Measurements from ENCODE around the gene ZCCHC17. TPM values are rescaled to one million over a fixed set of nuclear protein-coding genes. Genes with fewer than 3 reads are reported as not detected.

ZCCHC17 gene
- total RNA-seq, 1 donor from 2014 or later: 10.4 TPM

DNA sequence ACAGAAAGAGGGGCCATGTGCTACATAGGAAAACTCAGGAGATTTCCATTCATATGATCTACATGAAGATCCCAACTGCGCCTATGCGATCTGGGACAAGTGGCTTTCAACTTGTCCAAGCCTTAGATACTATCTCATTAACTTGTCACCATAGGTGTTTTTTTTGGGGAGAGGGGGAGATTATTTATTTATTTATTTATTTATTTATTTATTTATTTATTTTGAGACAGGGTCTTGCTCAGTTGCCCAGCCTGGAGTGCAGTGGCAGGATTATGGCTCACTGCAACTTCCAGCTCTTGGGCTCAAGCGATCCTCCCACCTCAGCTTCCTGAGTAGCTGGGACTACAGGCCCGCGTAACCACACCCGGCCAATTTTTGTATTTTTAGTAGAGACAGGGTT lies 64.8 kb downstream of the ZCCHC17 start:
- intact Hi-C loops (cut with DNase I): no loop called here
- DNase-seq (ENCODE audit: missing footprints) (no peak), ATAC-seq (no peak)

DNA sequence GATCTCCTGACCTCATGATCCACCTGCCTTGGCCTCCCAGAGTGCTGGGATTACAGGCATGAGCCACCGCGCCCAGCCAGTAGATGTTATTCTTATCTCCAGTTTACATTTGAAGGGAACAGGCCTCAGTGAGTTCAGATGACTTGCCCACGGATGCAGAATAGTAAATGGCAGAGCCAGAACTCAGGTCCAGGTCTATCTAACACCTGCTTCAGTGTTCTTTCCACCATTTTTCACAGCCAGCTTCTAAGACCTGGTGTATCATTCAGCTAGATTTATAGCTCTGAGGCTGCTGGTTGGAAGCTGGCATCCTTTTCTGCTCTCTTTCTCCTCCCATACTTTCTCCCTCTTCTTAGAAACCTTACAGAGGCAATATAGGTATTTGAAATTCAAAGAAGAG lies 65.2 kb downstream of the ZCCHC17 start:
- no peak for DNase-seq (ENCODE audit: missing footprints)
- ATAC-seq: no peak
- intact Hi-C loops (cut with DNase I): no loop called here

- DNase-seq (ENCODE audit: missing footprints) (no peak), ATAC-seq (no peak)
- intact Hi-C loops (cut with DNase I): loop anchor here (5.0 kb wide), 1 partner anchor 48 kb away; the partner anchor contains the start of gene SERINC2
Measured at GRCh38 chr1:31364561-31365250, 67.9 kb downstream of the ZCCHC17 start.

GRCh38 chr1:31366796-31367195 lies 70.0 kb downstream of the ZCCHC17 start:
- intact Hi-C loops (cut with DNase I): loop anchor here (5.0 kb wide), 1 partner anchor 46 kb away; the partner anchor contains the start of gene SERINC2
- DNase-seq (ENCODE audit: missing footprints): no peak
- ATAC-seq: no peak

GRCh38 chr1:31368611-31369107 lies 71.8 kb downstream of the ZCCHC17 start:
- ATAC-seq (peak; percentile 55), DNase-seq (ENCODE audit: missing footprints) (no peak)

DNA sequence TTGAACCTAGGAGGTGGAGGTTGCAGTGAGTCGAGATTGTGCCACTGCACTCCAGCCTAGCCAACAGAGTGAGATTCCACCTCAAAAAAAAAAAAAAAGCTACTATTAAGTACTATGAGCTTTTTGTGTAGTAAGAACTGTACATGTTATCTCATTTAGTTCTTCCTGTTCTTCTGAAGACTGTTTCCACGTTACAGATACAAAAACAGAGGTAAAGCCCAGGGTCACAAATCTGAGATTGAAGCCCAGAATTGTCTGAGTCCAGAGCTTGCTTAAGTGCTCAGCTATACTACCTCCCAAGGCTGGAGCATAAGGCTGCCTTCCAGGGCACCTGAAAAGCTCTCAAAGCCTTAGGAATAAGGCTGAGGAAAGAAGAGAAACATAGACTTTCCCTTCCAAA lies 73.2 kb downstream of the ZCCHC17 start:
- intact Hi-C loops (cut with DNase I): no loop called here
- no peak for ATAC-seq
- DNase-seq (ENCODE audit: missing footprints): no peak

More at GRCh38 chr1:31368611-31369107, 71.8 kb downstream of the ZCCHC17 start:
- intact Hi-C loops (cut with DNase I): loop anchor here (2.0 to 5.0 kb wide), 2 partner anchors 26 to 44 kb away; partner anchors contain the start of gene SERINC2

GRCh38 chr1:31370565-31370964 lies 73.7 kb downstream of the ZCCHC17 start:
- intact Hi-C loops (cut with DNase I): no loop called here
- ATAC-seq (no peak), DNase-seq (ENCODE audit: missing footprints) (no peak)

DNA sequence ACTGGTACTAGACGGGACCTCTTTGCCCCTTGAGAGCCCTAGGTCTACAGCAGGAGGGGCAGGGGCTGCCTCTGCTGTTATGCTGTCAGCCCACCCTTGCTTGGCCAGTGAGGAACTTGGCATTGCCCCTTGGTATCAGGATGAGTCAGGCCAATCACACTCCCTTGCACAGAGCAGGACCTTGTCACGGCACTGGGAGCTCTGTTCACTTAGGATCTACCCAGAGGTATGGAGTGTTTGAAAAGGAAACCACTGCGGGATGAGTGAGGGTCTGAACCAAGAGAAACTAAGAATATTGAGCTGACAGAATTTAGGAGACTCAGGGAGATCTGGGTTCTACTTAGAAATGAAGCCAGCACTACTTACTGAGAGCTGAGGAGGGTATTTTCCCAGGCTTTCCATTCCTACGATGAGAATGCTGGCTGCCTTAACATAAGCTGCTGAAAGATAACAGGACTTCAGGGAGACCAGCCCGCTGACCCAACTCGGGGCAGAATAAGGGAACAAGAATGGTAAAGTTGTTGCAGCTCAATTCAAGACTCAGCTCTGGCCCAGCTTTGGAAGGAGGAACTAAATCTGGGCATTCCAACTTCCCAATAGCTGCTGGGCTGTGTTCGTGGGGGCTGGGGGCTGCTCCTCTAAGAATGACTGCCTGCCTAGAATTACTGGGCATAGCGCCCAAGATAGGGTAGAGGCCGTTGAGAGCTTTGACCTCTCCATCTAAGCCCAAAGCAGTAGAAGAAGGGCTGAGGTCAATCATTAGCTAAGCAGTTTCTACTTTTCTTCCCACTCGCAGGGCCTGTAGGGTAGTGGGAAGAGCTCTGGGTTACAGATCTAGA lies 74.5 kb downstream of the ZCCHC17 start:
- ATAC-seq (no peak), DNase-seq (ENCODE audit: missing footprints) (no peak)
- intact Hi-C loops (cut with DNase I): no loop called here

- no peak for DNase-seq (ENCODE audit: missing footprints)
- intact Hi-C loops (cut with DNase I): no loop called here
- ATAC-seq: no peak
Measured at GRCh38 chr1:31372051-31372450, 75.2 kb downstream of the ZCCHC17 start.

GRCh38 chr1:31372751-31373055 lies 75.9 kb downstream of the ZCCHC17 start:
- ATAC-seq (no peak), DNase-seq (ENCODE audit: missing footprints) (no peak)
- intact Hi-C loops (cut with DNase I): loop anchor here (1.0 kb wide), 1 partner anchor 10 kb away; no protein-coding TSS in a partner anchor

GRCh38 chr1:31373056-31373896 lies 76.4 kb downstream of the ZCCHC17 start, which contains the start of gene FABP3:
FABP3 (minus strand) TSS chr1:31373076; CDS start chr1:31373014, 62 bp downstream.
- DNase-seq (ENCODE audit: missing footprints) (peak; percentile 90), ATAC-seq (peak; percentile 78)
- intact Hi-C loops (cut with DNase I): loop anchor here (1.0 kb wide), 1 partner anchor 9 kb away; no protein-coding TSS in a partner anchor

DNA sequence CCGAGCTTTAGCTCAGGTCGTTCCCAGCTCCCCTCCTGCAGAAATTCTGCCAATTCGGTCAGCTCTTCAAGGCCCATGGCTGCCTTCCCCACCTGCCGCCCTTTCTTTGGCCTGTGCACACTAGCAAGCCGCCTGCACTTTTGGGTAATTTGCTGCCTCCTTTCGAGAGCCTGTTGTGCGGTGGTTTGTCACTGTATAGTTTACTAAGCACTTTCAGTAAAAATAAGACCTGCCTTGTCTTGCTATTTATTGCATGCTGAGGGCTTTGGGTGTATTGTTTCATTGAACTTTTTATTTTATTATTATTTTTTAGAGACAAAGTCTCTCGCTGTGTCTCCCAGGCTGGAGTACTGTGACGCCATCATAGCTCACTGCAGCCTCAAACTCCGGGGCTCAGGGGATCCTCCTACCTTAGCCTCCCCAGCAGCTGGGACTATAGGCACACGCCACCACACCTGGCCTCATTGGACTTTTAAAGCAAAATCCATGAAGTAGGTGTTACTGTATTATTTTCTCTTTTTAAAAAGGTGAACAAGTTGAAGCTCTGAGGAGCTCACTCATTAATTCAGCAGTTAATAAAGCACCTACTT lies 77.2 kb downstream of the ZCCHC17 start:
- intact Hi-C loops (cut with DNase I): loop anchor here (1.0 kb wide), 1 partner anchor 8 kb away; no protein-coding TSS in a partner anchor
- no peak for DNase-seq (ENCODE audit: missing footprints)
- no peak for ATAC-seq

DNA sequence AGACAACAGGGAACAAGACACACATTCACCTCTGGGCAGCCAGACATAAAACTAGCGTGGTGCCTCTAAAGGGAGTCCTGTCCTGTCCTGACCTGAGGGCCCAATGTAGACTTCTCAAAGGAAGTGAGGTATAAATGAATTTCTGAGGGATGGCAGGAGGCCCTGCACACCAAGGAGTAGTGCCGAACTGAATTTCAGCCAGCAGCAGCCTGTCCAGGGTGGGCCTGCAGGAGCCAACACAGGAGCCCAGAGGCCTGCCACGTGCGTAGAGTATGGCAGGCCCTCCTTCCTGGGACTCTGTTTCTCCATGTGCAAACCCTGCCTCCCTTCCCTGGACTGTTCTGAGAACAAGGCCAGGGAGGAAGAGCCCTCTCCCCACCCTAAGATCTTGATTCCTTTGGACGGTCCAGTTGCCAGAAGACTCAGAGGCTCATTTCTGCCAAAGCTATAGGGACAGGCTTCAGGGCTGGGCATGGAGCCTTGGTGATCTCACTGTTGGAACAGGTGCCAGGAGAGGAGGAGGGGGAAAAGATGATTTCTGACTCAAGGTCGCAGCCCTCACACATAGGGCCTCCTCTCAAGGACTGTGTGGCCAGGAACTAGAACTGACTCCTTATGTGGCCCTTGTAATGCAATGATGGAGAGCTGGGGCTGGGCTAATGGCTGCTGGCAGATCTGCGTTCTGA lies 77.8 kb downstream of the ZCCHC17 start:
- intact Hi-C loops (cut with DNase I): no loop called here
- no peak for DNase-seq (ENCODE audit: missing footprints)
- peak; percentile 6 for ATAC-seq

GRCh38 chr1:31376375-31377134 lies 79.7 kb downstream of the ZCCHC17 start:
- ATAC-seq: no peak
- no peak for DNase-seq (ENCODE audit: missing footprints)
- intact Hi-C loops (cut with DNase I): no loop called here

DNA sequence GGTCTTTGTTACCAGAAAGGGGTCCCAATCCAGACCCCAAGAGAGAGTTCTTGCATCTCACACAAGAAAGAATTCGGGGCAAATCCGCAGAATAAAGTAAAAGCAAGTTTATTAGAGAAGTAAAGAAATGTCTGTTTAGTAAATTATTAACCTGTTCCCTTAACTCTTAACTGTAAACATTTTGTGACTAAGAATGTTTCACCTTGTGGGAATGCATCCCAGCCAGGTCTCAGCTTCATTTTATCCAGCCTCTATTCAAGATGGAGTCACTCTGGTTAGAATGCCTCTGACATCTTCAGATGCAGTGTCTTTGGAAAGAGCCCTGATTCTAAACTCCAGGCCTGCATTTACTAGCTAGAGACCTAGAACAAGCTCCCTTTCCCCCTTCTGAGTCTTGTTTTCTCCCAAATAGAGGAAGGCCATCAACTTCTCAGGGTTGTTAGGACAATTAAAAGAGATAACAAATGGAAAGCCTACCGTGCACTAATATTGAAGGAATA lies 80.6 kb downstream of the ZCCHC17 start:
- DNase-seq (ENCODE audit: missing footprints) (no peak), ATAC-seq (no peak)
- intact Hi-C loops (cut with DNase I): no loop called here

- ATAC-seq: no peak
- DNase-seq (ENCODE audit: missing footprints): no peak
- intact Hi-C loops (cut with DNase I): no loop called here
Measured at GRCh38 chr1:31378001-31378400, 81.2 kb downstream of the ZCCHC17 start.

- intact Hi-C loops (cut with DNase I): no loop called here
- ATAC-seq: no peak
- DNase-seq (ENCODE audit: missing footprints): no peak
Measured at GRCh38 chr1:31380181-31380580, 83.3 kb downstream of the ZCCHC17 start.
